A673 (cell line): ENCODE measurements around the gene PNMA6E.

ENCODE experiments used
- EZH2 ChIP-seq: fragments of 200-600 bp; sonication (generic); IDR thresholded peaks from 2 replicates; pipeline ENCODE4 v1.6.1; 2017; ENCODE audit warnings: borderline replicate concordance, low read depth, mild to moderate bottlenecking, mixed read lengths, antibody characterized with exemption, low read length; ENCODE audit not compliant: poor library complexity, severe bottlenecking
- TF ChIP-seq, protein P1 (sequence below): fragments of 300-800, 200-600 bp; sonication (generic); conservative IDR thresholded peaks from 2 replicates; pipeline ENCODE4 v1.5.1; 2017; ENCODE audit warnings: low read depth, mild to moderate bottlenecking, antibody characterized with exemption, low read length, moderate library complexity, mixed read lengths

DNA sequence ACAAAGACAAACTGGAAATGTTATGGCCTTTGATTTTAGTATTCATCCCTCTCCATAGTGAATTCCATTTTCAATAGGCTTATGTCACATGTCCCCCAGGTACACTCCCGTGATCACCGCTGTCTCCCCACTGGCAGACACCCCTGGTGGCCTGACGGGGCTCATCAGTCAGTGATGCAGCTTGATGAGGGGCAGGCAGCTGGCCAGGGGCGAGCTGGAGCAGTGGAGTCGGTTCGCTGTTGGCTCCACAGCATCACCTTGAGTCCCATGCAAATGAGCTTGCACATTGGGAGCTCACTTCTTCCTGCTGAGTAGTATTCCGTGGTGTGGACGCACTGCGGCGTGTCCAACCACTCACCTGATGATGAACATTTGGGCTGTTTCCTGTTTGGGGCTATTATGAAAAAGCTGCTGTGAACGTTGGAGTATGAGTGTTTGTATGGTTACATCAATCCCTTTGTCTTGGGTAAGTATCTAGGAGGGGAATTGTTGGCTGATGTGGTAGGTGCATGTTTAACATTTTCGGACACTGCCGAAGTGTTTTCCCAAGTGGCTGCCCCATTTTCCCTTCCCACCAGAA is 39.5 kb upstream of the PNMA6E start:
- TF ChIP-seq EZH2, result no peak
- TF ChIP-seq, protein P1, sequence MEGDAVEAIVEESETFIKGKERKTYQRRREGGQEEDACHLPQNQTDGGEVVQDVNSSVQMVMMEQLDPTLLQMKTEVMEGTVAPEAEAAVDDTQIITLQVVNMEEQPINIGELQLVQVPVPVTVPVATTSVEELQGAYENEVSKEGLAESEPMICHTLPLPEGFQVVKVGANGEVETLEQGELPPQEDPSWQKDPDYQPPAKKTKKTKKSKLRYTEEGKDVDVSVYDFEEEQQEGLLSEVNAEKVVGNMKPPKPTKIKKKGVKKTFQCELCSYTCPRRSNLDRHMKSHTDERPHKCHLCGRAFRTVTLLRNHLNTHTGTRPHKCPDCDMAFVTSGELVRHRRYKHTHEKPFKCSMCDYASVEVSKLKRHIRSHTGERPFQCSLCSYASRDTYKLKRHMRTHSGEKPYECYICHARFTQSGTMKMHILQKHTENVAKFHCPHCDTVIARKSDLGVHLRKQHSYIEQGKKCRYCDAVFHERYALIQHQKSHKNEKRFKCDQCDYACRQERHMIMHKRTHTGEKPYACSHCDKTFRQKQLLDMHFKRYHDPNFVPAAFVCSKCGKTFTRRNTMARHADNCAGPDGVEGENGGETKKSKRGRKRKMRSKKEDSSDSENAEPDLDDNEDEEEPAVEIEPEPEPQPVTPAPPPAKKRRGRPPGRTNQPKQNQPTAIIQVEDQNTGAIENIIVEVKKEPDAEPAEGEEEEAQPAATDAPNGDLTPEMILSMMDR, result no peak
